ENCODE measurements around the gene PDLIM5. TPM values are rescaled to one million over a fixed set of nuclear protein-coding genes. Genes with fewer than 3 reads are reported as not detected.

The PDLIM5 gene
- total and polyA plus RNA-seq, 2 of the 8 experiments (the other 6 are each of a cell fraction or from before 2014, with no cell fraction given): 37.3 to 62.1 TPM

DNA sequence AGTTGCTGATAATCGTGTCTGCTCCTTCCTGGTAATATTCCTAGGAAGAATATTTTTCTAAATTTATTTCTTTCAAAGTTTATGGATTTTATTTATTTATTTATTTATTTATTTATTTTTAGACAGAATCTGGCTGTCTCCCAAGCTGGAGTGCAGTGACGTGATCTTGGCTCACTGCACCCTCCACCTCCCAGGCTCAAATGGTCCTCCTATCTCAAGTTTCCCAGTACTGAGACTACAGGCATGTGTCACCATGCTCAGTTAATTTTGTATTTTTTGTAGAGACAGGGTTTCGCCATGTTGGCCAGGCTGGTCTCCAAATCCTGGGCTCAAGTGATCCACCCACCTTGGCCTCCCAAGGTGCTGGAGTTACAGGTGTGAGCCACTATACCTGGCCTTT, 48.9 kb downstream of the PDLIM5 start (continued):
- TF ChIP-seq YY1 (IDR thresholded peaks at IDR 0.05; ENCODE audit: low read depth, low read length) (no peak), CTBP2 (IDR thresholded peaks at IDR 0.05; ENCODE audit: borderline replicate concordance, insufficient read depth, insufficient read length, low read length) (no peak), TCF12 (IDR thresholded peaks at IDR 0.05; ENCODE audit: low read depth, low read length) (no peak), NRF1 (IDR thresholded peaks at IDR 0.05; ENCODE audit: low read depth, low read length) (no peak), TAF7 (optimal IDR thresholded peaks at IDR 0.05; ENCODE audit: borderline replicate concordance, low read depth, low read length) (no peak), SP1 (IDR thresholded peaks at IDR 0.05; ENCODE audit: low read depth, low read length) (no peak)
- TF ChIP-seq, protein P1, sequence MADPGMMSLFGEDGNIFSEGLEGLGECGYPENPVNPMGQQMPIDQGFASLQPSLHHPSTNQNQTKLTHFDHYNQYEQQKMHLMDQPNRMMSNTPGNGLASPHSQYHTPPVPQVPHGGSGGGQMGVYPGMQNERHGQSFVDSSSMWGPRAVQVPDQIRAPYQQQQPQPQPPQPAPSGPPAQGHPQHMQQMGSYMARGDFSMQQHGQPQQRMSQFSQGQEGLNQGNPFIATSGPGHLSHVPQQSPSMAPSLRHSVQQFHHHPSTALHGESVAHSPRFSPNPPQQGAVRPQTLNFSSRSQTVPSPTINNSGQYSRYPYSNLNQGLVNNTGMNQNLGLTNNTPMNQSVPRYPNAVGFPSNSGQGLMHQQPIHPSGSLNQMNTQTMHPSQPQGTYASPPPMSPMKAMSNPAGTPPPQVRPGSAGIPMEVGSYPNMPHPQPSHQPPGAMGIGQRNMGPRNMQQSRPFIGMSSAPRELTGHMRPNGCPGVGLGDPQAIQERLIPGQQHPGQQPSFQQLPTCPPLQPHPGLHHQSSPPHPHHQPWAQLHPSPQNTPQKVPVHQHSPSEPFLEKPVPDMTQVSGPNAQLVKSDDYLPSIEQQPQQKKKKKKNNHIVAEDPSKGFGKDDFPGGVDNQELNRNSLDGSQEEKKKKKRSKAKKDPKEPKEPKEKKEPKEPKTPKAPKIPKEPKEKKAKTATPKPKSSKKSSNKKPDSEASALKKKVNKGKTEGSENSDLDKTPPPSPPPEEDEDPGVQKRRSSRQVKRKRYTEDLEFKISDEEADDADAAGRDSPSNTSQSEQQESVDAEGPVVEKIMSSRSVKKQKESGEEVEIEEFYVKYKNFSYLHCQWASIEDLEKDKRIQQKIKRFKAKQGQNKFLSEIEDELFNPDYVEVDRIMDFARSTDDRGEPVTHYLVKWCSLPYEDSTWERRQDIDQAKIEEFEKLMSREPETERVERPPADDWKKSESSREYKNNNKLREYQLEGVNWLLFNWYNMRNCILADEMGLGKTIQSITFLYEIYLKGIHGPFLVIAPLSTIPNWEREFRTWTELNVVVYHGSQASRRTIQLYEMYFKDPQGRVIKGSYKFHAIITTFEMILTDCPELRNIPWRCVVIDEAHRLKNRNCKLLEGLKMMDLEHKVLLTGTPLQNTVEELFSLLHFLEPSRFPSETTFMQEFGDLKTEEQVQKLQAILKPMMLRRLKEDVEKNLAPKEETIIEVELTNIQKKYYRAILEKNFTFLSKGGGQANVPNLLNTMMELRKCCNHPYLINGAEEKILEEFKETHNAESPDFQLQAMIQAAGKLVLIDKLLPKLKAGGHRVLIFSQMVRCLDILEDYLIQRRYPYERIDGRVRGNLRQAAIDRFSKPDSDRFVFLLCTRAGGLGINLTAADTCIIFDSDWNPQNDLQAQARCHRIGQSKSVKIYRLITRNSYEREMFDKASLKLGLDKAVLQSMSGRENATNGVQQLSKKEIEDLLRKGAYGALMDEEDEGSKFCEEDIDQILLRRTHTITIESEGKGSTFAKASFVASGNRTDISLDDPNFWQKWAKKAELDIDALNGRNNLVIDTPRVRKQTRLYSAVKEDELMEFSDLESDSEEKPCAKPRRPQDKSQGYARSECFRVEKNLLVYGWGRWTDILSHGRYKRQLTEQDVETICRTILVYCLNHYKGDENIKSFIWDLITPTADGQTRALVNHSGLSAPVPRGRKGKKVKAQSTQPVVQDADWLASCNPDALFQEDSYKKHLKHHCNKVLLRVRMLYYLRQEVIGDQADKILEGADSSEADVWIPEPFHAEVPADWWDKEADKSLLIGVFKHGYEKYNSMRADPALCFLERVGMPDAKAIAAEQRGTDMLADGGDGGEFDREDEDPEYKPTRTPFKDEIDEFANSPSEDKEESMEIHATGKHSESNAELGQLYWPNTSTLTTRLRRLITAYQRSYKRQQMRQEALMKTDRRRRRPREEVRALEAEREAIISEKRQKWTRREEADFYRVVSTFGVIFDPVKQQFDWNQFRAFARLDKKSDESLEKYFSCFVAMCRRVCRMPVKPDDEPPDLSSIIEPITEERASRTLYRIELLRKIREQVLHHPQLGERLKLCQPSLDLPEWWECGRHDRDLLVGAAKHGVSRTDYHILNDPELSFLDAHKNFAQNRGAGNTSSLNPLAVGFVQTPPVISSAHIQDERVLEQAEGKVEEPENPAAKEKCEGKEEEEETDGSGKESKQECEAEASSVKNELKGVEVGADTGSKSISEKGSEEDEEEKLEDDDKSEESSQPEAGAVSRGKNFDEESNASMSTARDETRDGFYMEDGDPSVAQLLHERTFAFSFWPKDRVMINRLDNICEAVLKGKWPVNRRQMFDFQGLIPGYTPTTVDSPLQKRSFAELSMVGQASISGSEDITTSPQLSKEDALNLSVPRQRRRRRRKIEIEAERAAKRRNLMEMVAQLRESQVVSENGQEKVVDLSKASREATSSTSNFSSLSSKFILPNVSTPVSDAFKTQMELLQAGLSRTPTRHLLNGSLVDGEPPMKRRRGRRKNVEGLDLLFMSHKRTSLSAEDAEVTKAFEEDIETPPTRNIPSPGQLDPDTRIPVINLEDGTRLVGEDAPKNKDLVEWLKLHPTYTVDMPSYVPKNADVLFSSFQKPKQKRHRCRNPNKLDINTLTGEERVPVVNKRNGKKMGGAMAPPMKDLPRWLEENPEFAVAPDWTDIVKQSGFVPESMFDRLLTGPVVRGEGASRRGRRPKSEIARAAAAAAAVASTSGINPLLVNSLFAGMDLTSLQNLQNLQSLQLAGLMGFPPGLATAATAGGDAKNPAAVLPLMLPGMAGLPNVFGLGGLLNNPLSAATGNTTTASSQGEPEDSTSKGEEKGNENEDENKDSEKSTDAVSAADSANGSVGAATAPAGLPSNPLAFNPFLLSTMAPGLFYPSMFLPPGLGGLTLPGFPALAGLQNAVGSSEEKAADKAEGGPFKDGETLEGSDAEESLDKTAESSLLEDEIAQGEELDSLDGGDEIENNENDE (IDR thresholded peaks at IDR 0.05; ENCODE audit: insufficient replicate concordance, low read length): no peak

Measured in H1 (cell line).